Colon (tissue), 2 donors: ENCODE measurements around the gene XRCC4.
"Not testable (repeated sequence)": the region's sequence is repeated elsewhere in the genome, so short reads cannot be mapped to it uniquely, and the experiment has no call there.

ENCODE experiments used
- FAIRE-seq: peaks from 2 replicates; lab custom pipeline; 2012; peaks lifted over from hg19 to GRCh38; lab: Jason Lieb, UNC
- donor health status: control.
- donor health status: control.

Gene XRCC4

GRCh38 chr5:83118471-83118870 is 41.1 kb downstream of the XRCC4 start:
- no peak for FAIRE-seq

GRCh38 chr5:83118976-83119375 is 41.6 kb downstream of the XRCC4 start:
- no peak for FAIRE-seq

GRCh38 chr5:83124593-83124992 is 47.2 kb downstream of the XRCC4 start:
- FAIRE-seq, result no peak

GRCh38 chr5:83125560-83125959 is 48.2 kb downstream of the XRCC4 start:
- no peak for FAIRE-seq

DNA sequence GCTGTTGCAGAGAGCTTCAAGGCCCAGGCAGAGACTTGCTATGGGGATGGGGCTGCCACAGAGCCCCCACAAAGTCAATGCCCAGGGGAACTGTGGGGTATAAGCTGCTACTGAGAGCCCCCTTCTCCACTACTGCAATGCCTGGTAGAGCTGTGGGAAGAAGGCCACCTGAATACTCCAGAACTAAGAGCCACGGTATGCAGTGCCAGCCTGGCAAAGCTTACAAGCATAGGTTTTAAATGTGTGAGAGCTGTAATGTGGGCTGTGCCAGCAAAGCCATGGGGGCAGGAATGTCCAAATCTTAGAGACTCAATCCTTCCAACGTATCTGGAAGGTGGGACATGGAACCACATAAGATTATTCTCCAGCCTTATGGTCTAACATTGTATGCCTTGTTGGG is 49.2 kb downstream of the XRCC4 start:
- no peak for FAIRE-seq

GRCh38 chr5:83133797-83134196 is 56.5 kb downstream of the XRCC4 start:
- FAIRE-seq, result no peak

DNA sequence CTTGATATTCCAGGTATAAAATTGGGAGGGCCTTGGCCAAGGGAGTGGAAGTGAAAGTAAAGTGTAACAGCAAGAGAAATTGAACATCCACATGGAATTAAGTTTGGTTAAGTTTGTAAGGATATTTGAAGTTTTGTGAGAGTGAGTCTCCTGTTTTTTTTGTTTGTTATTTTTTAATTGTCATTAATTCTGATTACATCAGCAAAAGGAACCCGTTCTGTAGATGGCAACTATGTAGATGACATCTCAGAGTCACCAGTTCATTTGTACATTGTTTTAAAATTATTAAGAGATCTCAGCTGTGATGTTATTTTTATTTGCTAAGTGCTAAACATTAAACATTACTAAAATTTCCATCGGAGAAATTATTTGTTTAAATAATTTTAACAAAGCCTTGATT is 65.2 kb downstream of the XRCC4 start:
- no peak for FAIRE-seq

GRCh38 chr5:83145241-83145640 is 67.9 kb downstream of the XRCC4 start:
- FAIRE-seq, result no peak

- FAIRE-seq, result no peak
These were observed 68.6 kb downstream of the XRCC4 start for GRCh38 chr5:83145882-83146331.

- no peak for FAIRE-seq
These were observed 69.1 kb downstream of the XRCC4 start for GRCh38 chr5:83146441-83146840.

DNA sequence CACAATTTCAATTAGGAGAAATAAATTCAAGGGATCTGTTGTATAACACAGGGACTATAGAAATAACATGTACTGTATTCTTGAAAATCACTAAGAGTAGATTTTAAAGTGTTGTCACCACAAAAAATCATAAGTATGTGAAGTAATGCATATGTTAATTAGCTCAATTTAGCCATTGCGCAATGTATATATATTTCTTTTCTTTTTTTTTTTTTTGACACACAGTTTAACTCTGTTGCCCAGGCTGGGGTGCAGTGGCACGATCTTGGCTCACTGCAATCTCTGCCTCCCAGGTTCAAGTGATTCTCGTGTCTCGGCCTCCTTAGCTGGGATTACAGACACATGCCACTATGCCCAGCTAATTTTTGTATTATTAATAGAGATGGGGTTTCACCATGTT is 70.2 kb downstream of the XRCC4 start:
- no peak for FAIRE-seq

- FAIRE-seq, result no peak
These were observed 71.0 kb downstream of the XRCC4 start for GRCh38 chr5:83148370-83148769.

DNA sequence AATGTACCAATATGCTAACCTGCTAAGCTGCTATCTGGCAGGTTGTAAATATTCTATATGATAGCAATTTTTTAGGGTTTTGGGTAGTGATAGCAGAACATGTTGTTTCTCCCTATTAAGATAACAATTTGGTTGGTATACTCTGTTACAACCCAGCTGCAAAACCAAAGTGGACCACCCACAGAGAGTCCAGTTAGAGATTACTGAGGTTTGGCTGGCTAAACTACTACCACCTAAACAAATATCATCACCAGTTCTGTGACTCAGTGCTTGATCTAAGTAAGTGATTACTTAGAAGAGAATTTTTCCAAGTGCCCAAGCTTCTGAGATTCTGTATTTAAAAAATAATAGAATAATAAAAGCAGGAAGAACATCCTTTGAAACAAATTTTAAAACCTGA is 72.3 kb downstream of the XRCC4 start:
- FAIRE-seq, result no peak

DNA sequence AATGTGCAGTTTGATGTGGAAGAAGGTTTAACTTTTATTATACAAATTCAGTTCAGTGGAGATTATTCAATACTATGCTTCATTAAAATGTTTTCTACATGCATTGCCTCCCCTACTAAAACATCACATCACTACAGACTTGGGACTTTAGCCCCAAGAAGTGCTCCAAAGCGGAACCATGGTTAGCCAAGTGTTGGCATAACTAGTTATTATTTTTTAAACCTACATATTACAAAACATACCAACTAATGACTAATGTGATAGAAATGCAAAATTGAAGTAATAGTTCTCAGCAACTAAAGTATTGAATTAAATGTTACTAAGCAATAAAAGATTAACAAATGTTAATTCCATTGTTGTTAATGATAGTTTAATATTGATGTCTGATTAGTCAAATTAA is 74.5 kb downstream of the XRCC4 start:
- FAIRE-seq, result no peak

DNA sequence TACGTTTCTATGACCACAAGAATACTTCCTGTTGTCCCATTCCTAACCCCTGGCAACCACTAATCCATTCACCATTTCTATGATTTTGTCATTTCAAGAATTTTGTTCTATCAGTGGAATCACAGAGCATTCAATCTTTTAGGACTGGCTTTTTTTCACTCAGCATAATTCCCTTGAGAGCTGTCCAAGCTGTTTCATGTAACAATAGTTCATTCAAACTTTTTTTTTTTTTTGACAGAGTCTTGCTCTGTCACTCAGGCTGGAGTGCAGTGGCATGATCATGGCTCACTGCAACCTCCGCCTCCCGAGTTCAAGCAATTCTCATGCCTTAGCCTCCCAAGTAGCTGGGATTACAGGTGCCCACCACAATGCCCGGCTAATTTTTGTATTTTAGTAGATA is 75.6 kb downstream of the XRCC4 start:
- FAIRE-seq, result not testable (repeated sequence)

DNA sequence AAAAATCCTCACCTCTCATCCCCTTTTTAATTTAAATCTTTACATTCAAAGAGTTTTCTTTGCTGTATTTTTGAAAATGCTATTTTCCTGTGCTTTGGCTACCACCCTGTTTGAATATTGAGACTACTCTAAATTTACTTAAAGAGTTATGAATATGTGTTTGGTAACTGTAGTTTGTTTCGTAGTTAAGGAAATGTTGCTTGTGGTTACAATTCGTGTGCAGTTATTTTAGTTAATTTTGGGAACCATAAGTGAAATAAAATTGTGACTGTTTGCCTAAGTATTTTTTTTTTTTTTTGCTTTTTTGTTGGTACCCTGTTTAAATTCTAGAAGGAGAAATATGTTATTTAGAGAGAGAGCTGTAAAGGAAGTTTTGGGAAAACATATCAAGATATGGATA is 78.7 kb downstream of the XRCC4 start:
- FAIRE-seq, result no peak

GRCh38 chr5:83157163-83157562 is 79.8 kb downstream of the XRCC4 start:
- FAIRE-seq, result no peak

- no peak for FAIRE-seq
These were observed 85.3 kb downstream of the XRCC4 start for GRCh38 chr5:83162601-83163000.

DNA sequence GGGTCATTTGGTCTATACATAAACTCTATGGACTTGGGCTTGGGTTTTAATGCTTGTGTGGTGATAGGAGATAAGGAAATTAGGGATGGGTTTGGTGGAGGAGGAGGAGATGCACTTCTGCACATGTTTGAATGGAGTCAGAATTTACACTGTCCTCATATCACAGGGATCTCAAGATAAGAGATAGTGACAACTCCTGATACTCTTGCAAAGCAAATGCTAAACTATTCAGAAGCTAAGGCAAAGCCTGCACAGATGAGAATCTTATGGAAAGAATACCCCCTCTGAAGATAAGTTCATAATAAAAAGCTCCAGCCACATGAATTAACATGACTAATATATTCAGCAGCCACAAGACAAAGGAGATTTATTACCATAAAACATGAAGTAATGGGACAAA is 90.2 kb downstream of the XRCC4 start:
- FAIRE-seq, result no peak

GRCh38 chr5:83169571-83170337 is 92.4 kb downstream of the XRCC4 start:
- FAIRE-seq, result no peak

DNA sequence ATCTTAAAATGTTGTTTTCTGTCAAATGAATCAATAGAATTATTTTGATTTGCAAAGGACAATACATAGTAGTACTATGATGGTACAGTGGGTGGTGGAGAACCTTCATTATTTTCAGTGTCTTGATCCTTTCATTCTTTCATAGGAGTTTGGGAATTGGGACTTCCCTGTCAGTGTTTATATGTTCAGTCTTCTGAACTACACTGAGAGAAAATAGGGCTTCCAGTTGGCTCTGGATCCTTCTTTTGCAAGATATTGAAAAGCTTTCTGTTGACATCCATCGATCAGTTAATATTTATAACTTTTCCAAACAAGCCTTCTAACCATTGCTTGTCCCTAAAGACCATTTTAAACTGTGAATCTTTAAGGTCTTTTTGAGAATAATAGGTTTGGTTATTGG is 94.7 kb downstream of the XRCC4 start:
- FAIRE-seq, result no peak

- no peak for FAIRE-seq
These were observed 95.3 kb downstream of the XRCC4 start for GRCh38 chr5:83172655-83173054.

- FAIRE-seq, result no peak
These were observed 96.5 kb downstream of the XRCC4 start for GRCh38 chr5:83173826-83174225.

- no peak for FAIRE-seq
These were observed 100.5 kb downstream of the XRCC4 start for GRCh38 chr5:83177803-83178202.
